Measurements from ENCODE around the gene SNTB2.
"Not testable (repeated sequence)": the region's sequence is repeated elsewhere in the genome, so short reads cannot be mapped to it uniquely, and the experiment has no call there.

The SNTB2 gene

DNA sequence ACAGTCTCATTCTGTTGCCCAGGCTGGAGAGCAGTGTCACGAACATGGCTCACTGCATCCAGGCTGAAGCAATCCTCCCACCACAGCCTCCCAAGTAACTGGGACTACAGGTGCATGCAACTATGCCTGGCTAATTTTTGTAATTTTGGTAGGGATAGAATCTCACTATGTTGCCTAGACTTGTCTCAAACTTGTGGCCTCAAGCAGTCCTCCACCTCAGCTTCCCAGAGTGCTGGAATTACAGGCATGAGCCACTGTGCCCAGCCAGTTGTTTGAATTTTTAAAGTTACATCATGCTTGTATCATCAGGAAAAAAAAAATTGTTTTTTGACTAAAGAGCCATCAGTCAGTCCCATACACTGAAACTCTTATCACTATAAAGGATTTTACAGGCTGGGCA lies 107.1 kb downstream of the SNTB2 start:
- no peak for DNase-seq

DNA sequence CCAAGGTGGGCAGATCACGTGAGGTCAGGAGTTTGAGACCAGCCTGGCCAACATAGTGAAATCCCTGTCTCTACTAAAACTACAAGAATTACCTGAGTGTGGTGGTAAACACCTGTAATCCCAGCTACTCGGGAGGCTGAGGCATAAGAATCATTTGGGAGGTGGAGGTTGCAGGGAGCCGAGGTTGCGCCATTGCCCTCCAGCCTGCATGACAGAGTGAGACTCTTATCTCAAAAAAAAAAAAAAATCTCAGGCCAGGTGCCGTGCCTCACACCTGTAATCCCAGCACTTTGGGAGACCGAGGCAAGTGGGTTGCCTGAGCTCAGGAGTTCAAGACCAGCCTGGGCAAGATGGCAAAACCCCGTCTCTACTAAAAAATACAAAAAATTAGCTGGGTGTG lies 109.8 kb downstream of the SNTB2 start:
- DNase-seq, result not testable (repeated sequence)

DNA sequence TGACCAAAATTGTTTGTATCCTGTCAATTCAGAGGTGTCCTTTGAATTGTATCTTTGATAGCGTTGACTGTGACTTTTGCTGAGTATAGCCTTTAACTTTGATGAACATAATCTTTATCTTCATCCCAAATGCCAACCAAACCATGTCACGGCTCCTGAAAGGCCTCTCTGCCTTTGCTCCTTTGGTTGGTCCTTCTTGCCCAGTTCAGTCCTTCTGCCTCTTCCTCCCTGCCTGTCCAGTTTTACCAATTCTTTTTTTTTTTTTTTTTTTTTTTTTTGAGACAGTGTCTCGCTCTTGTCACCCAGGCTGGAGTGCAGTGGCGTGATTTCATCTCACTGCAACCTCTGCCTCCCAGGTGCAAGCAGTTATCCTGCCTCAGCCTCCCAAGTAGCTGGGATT lies 111.3 kb downstream of the SNTB2 start:
- DNase-seq, result no peak

- no peak for DNase-seq
Observed at GRCh38 chr16:69301187-69301586, 114.2 kb downstream of the SNTB2 start.

- no peak for DNase-seq
Observed at GRCh38 chr16:69301861-69302260, 114.9 kb downstream of the SNTB2 start.

- DNase-seq, result no peak
Observed at GRCh38 chr16:69302301-69302700, 115.3 kb downstream of the SNTB2 start.

- DNase-seq, result no peak
Observed at GRCh38 chr16:69306031-69306430, 119.1 kb downstream of the SNTB2 start.

- no peak for DNase-seq
Observed at GRCh38 chr16:69307091-69307490, 120.1 kb downstream of the SNTB2 start.

- no peak for DNase-seq
Observed at GRCh38 chr16:69307856-69308255, 120.9 kb downstream of the SNTB2 start.

DNA sequence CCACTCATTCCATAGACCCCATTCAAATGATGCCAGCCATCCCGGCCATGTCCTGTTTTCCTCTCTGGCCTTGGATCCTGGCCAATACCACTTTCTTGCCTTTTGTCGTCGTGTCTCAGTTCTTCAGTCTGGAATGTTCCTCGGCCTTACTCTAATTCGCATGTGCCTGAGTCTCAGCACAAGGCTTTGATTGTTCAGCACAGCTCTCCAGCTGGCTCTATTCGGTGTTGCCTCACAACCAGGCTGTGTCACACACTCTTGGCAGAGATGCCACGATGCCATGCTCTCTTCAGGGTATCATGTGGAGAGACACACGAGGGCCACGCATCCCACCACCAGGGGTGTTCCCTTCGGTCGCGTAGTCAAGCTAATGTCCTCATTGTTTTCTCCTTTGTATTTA lies 122.4 kb downstream of the SNTB2 start:
- DNase-seq, result no peak

DNA sequence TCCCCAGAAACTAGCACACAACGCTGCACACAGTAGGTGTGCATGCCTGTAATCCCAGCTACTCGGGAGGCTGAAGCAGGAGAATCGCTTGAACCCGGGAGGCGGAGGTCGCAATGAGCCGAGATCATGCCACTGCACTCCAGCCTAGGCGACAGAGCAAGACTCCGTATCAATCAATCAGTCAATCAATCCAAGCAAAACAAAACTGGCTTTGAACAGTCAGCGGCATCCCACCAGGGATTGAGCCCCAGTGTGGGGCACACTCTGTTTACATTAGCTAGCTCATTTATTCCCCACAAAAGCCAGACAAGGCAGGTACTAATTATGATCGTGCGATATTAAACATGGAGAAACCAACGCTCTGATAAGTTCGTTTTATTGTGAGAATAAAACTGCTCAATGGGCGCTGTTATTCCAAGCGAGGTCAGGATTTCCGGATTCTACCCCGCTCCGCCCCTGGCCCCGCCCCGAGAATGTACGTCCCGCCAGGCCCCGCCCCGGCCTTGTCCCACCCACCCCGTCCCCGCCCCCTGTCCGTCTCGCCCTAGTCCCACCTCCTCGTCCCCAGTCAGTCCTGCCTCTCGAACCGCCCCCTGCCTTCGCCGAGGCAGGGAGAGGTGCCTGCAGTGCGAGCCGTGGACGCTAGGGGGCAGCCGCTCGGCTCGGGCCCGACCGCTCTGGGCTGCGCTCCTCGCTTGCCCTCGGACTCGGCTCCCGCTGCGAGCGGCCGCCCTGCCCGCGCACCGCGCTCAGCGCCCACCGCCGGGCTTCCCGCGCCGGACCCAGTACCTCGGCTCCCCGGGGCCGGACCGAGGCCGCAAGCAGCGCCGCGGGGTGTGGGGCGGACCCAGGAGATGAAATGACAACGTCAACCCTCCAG lies 123.9 kb downstream of the SNTB2 start, which contains the start of gene VPS4A:
Gene VPS4A, plus strand, starts transcription at position 698 of the 880 bp plus-strand sequence. Its CDS starts 162 bp downstream, at position 860.
- peak; percentile 98 for DNase-seq

- DNase-seq, result peak; percentile 43
Observed at GRCh38 chr16:69311533-69312387, 124.8 kb downstream of the SNTB2 start.

GRCh38 chr16:69313469-69313868 lies 126.5 kb downstream of the SNTB2 start:
- DNase-seq, result no peak

DNA sequence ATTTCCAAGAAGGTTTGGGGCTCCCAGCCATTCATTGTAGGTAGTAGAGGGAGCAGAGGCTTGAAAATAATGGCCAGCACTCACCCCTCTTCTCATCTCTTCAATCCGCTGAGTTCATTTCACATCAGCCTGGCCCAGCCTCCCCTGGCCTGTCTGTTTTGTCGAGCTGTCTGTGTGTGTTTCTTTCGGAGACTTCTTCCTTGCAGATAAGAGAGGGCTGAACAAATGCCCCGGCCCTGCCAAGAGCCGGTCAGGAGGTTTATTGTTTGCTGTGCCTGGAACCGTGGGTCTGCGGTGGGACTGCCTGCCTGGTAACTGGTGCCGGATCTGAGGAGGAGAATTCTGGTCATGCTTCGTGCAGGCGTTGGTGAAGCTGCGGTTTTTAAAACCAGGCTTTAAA lies 127.6 kb downstream of the SNTB2 start:
- DNase-seq, result no peak

DNA sequence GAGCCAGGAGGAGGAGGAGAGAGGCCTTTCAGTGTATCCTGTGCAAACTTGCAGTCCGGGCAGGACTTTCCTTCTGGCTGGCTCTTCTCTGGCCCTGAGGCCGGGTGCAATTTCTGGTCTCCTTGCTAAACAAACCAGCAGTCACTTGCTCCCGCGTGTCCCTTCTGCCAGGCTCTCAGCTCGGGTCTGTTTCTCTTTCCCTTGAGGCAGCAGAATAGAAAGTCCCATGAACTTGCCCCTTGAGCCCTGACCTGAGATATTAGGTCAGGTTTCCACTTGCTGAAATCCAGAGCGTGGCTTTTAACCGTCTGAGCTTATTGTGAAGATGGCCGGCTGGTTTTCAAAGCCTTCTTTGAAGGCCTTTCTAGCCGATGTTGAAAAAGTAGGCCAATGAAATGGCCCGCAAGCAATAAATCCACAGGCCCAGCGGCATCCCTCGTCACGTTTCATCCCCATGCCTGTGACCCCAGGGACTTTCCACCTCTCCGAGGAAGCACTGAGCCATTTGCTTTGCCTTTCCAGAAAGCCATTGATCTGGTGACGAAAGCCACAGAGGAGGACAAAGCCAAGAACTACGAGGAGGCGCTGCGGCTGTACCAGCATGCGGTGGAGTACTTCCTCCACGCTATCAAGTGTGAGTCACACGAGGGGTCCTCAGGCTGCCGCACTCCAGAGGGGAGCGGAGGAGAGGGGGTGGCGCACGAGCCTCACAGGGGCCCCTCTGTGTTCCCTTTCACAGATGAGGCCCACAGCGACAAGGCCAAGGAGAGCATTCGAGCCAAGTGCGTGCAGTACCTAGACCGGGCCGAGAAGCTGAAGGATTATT lies 128.7 kb downstream of the SNTB2 start:
- DNase-seq, result no peak

GRCh38 chr16:69316595-69317034 lies 129.7 kb downstream of the SNTB2 start:
- DNase-seq, result no peak

DNA sequence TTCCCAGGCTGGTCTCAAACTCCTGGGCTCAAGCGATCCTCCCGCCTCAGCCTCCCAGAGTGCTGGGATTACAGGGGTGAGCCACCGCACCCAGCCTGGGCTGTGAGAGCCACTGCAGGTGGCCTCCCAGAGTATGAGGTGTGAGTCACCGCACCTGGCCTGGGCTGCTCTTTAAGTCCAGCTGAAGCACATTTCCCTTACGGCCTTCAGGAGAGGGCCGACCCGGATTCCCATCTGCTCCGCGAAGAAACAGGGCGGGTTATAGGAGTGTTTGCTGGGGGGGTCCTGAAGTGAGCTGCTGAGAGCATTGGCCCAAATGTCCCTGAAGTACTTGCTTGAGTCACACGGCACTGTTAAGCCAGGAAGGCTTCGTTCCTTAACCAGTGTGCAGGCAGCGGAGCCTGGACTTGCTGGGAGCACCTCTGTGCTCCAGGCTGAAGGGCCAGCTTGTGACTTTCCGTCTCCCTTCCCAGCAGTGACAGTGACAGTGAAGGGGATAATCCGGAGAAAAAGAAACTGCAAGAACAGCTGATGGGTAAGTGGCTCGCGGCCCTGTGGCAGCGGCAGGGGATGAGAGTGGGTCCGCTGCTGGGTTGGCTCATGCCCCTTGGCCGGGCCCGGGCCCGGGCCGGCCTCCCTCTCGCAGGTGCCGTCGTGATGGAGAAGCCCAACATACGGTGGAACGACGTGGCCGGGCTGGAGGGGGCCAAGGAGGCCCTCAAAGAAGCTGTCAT lies 131.4 kb downstream of the SNTB2 start:
- DNase-seq, result no peak

DNA sequence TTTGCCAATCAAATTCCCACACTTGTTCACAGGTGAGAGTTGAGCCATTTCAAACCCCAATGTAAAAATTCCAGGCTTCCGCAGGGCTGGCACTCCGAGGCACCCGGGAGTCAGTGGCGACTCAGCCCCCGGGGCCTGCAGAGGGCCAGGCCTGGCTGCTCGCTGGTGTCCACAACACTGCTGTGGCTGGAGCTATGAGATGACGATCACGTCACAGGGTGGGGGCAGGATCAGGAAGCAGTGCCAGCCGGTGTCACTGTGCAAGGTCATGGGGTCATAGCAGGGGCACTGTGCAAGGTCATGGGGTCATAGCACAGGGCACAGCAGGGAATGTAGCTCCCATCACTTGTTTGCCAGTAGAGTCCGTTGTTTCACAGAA lies 131.9 kb downstream of the SNTB2 start:
- no peak for DNase-seq

DNA sequence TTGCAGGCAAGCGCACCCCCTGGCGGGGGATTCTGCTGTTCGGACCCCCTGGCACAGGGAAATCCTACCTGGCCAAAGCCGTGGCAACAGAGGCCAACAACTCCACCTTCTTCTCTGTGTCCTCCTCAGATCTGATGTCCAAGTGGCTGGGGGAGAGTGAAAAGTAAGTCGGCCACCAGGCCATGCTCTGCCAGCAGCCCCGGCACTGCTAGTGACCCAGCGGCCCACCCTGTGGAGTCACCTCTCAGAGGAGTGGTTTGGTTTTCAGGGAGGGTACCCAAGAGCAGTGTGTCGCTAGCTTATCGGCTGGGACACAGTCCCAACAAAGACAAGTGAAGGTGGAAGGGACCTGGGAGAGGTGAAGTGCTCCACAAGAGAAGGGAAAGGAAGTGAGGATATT lies 132.4 kb downstream of the SNTB2 start:
- DNase-seq, result no peak

DNA sequence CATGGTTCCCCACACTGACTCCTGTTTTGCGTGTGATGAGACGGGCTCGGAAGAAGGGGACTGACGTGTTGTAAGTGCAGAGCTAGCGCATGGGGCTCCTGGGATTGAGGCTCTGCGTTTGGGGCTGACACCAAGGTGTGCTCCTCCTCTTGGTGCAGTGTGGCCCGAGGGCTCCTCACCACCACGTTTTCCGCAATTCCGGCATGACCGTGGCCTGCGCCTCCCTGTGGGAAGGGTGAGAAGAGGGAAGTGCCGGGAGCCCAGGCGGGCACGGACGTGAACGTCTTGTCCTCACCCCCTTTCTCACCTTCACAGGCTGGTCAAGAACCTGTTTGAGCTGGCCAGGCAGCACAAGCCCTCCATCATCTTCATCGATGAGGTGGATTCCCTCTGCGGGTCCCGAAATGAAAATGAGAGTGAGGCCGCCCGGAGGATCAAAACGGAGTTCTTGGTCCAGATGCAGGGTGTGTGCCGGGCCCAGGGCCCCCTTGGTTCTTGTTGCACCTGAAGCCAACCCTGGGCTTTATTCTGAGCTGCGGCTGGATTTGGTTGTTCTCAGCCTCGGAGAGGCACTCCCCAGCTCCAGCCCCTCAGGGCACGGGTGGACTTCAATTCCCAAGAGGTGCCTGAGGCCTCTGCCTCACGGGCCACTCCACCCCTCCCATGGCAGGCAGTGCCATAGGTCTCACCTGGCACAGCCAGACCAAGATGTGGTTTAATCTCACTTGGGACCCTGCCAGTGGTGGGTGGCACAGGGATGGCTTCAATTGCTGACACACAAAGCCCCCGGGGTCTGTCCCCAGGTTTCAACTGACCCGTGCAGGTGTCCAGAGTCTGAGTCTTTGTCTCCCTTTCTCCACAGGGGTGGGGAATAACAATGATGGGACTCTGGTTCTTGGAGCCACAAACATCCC lies 133.1 kb downstream of the SNTB2 start:
- DNase-seq, result no peak

DNA sequence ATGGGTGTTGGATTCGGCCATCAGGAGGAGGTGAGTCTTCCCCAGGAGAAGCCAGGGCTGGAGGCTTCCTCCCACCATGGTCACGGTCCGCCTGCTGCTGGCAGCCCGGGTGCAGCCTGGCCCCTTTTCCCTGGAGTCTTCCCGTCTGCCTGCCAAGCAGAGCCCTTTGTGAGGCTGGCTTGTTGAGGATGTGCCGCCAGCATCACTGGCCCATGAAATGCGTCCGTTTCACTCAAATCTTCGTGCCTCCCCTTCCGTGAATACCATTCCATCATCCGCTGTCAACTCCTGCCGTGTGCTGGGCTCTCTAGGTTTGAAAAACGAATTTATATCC lies 133.7 kb downstream of the SNTB2 start:
- no peak for DNase-seq

Data from CD4-positive, alpha-beta T cell treated with Interleukin-6 for 4 hours (primary cell).